ENCODE measurements around the gene GAPDHS.

GAPDHS gene

GRCh38 chr19:35549174-35549788 lies 16.0 kb downstream of the GAPDHS start:
- H3K4me1 Mint-ChIP-seq = peaks cover 35% of the 10 kb centered on the region
- H3K27me3 Mint-ChIP-seq (ENCODE audit: low read depth, poor library complexity) = peaks cover 10% of the 10 kb centered on the region
- no peaks in the 10 kb centered on the region for H3K9me3 Mint-ChIP-seq
- H3K36me3 Mint-ChIP-seq (ENCODE audit: low read depth) = peaks cover 4% of the 10 kb centered on the region
- H3K4me3 Mint-ChIP-seq = no peak overlapping the region
- no peak overlapping the region for H3K27ac Mint-ChIP-seq
- peak; percentile 66 for DNase-seq
- TF ChIP-seq CTCF (IDR thresholded peaks at IDR 0.05) = peak; percentile 71

GRCh38 chr19:35549879-35550523 lies 16.7 kb downstream of the GAPDHS start:
- Mint-ChIP-seq H3K4me3 (no peak overlapping the region), H3K27me3 (ENCODE audit: low read depth, poor library complexity) (peaks cover 17% of the 10 kb centered on the region), H3K27ac (no peak overlapping the region), H3K4me1 (peaks cover 28% of the 10 kb centered on the region), H3K9me3 (no peaks in the 10 kb centered on the region), H3K36me3 (ENCODE audit: low read depth) (peaks cover 4% of the 10 kb centered on the region)
- TF ChIP-seq CTCF (IDR thresholded peaks at IDR 0.05) = no peak
- no peak for DNase-seq

GRCh38 chr19:35551091-35551810 lies 18.0 kb downstream of the GAPDHS start:
- Mint-ChIP-seq H3K27ac (no peak overlapping the region), H3K36me3 (ENCODE audit: low read depth) (peaks cover 4% of the 10 kb centered on the region), H3K27me3 (ENCODE audit: low read depth, poor library complexity) (peaks cover 25% of the 10 kb centered on the region), H3K4me3 (no peak overlapping the region), H3K4me1 (peaks cover 33% of the 10 kb centered on the region), H3K9me3 (peaks cover 4% of the 10 kb centered on the region)
- DNase-seq = no peak
- TF ChIP-seq CTCF (IDR thresholded peaks at IDR 0.05) = no peak

- Mint-ChIP-seq H3K27me3 (ENCODE audit: low read depth, poor library complexity) (peaks cover 37% of the 10 kb centered on the region), H3K4me3 (no peak overlapping the region), H3K9me3 (peaks cover 4% of the 10 kb centered on the region), H3K4me1 (peaks cover 28% of the 10 kb centered on the region), H3K36me3 (ENCODE audit: low read depth) (peaks cover 4% of the 10 kb centered on the region), H3K27ac (no peak overlapping the region)
- no peak for TF ChIP-seq CTCF (IDR thresholded peaks at IDR 0.05)
- no peak for DNase-seq
Observed at GRCh38 chr19:35552534-35553384, 19.5 kb downstream of the GAPDHS start.

- Mint-ChIP-seq H3K27ac (no peak overlapping the region), H3K27me3 (ENCODE audit: low read depth, poor library complexity) (peaks cover 44% of the 10 kb centered on the region)
Observed at GRCh38 chr19:35553385-35554000, 20.2 kb downstream of the GAPDHS start.

More at GRCh38 chr19:35553385-35554000, 20.2 kb downstream of the GAPDHS start:
- no peak for DNase-seq
- H3K4me1 Mint-ChIP-seq = peaks cover 24% of the 10 kb centered on the region
- H3K9me3 Mint-ChIP-seq = peaks cover 4% of the 10 kb centered on the region
- no peak overlapping the region for H3K4me3 Mint-ChIP-seq
- no peak for TF ChIP-seq CTCF (IDR thresholded peaks at IDR 0.05)
- peaks cover 4% of the 10 kb centered on the region for H3K36me3 Mint-ChIP-seq (ENCODE audit: low read depth)
